HepG2 (cell line): ENCODE data around the gene CLASRP. TPM values are rescaled to one million over a fixed set of nuclear protein-coding genes. Genes with fewer than 3 reads are reported as not detected.
A peak's percentile ranks its signal among the peaks of the same experiment; 100 is the strongest.

Source experiments
- GABPA ChIP-seq, 2 experiments: IDR thresholded peaks; 2 replicates each; pipeline ENCODE4 v1.6.1; 2011 to 2016; ENCODE audit warnings: low read depth in 2 of 2, low read length in 1 of 2, missing biosample characterization in 1 of 2, missing genetic modification characterization in 1 of 2
- IRF2 ChIP-seq: IDR thresholded peaks from 2 replicates; pipeline ENCODE4 v1.6.1; 2018; ENCODE audit warnings: missing genetic modification reagents, missing compliant biosample characterization
- SMC3 ChIP-seq: IDR thresholded peaks from 2 replicates; pipeline ENCODE4 v1.6.1; 2011; ENCODE audit warnings: low read length, improper control_type of control experiment
- SOX13 ChIP-seq, 3 experiments: fragments of 450-650 bp in 1 of 3; sonication (generic) in 1 of 3; formaldehyde crosslinking in 1 of 3; IDR thresholded peaks in 2 of 3; conservative IDR thresholded peaks in 1 of 3; 2 replicates each; pipeline versions ENCODE4 v1.5.0 to v1.6.1; 2016 to 2020; ENCODE audit warnings: antibody characterized with exemption in 1 of 3, mild to moderate bottlenecking in 1 of 3, missing compliant biosample characterization in 1 of 3, missing genetic modification reagents in 1 of 3, moderate library complexity in 1 of 3
- SOX6 ChIP-seq, 2 experiments: fragments of 450-650 bp in 1 of 2; sonication (generic) in 1 of 2; formaldehyde crosslinking in 1 of 2; IDR thresholded peaks; 2 replicates each; pipeline versions ENCODE4 v1.4.0 to v1.6.1; 2017 to 2020; ENCODE audit warnings: antibody characterized with exemption in 1 of 2, mild to moderate bottlenecking in 1 of 2, missing genetic modification reagents in 1 of 2
- THAP11 ChIP-seq: IDR thresholded peaks from 2 replicates; pipeline ENCODE4 v1.6.1; 2016; ENCODE audit warnings: missing biosample characterization, missing genetic modification reagents
- ZMYM3 ChIP-seq: sonication (generic); formaldehyde crosslinking; IDR thresholded peaks from 2 replicates; pipeline ENCODE4 v1.5.1; 2020; ENCODE audit warnings: mild to moderate bottlenecking, missing genetic modification reagents
- ZNF660 ChIP-seq: sonication (generic); formaldehyde crosslinking; IDR thresholded peaks from 2 replicates; pipeline ENCODE4 v1.5.1; 2020; ENCODE audit warnings: mild to moderate bottlenecking, low read depth, missing genetic modification reagents, borderline replicate concordance
- polyA plus RNA-seq, 8 experiments: library from polyadenylated mRNA; depleted of rRNA in 3 of 8; stranded (reverse) in 7 of 8; unstranded in 1 of 8; fragments of >200 nt; fragmentation: Illumina TruSeq in 4 of 8; extraction: Trizol in 4 of 8; gene quantifications; 2 replicates each; pipeline versions ENCODE4 v1.2.1 to v1.2.3, GENCODE V29; 2011 to 2016; ENCODE audit warnings: low read depth in 4 of 8, missing spikeins in 1 of 8, mixed read lengths in 1 of 8; ENCODE audit not compliant: insufficient read depth in 1 of 8
- total RNA-seq, 5 experiments: library from RNA; depleted of rRNA; stranded (reverse); fragments of >200 nt; fragmentation: Illumina TruSeq; extraction: Trizol; gene quantifications; 2 replicates each; pipeline ENCODE4 v1.2.3, GENCODE V29; 2016; ENCODE audit warnings: low read depth in 1 of 5
- TF ChIP-seq, protein P1 (sequence below): sonication (generic); formaldehyde crosslinking; IDR thresholded peaks from 2 replicates; pipeline ENCODE4 v1.4.0; 2020; ENCODE audit warnings: missing genetic modification reagents, borderline replicate concordance
- TF ChIP-seq, protein P2 (sequence below): sonication (generic); formaldehyde crosslinking; IDR thresholded peaks from 2 replicates; pipeline ENCODE4 v1.9.0; 2022; ENCODE audit warnings: low read depth, missing genetic modification reagents
- TF ChIP-seq, protein P3 (sequence below): sonication (generic); formaldehyde crosslinking; IDR thresholded peaks from 2 replicates; pipeline ENCODE4 v1.8.0; 2022; ENCODE audit warnings: mild to moderate bottlenecking, missing genetic modification reagents
- TF ChIP-seq, protein P4 (sequence below): sonication (generic); formaldehyde crosslinking; IDR thresholded peaks from 2 replicates; pipeline ENCODE4 v1.4.0; 2020; ENCODE audit warnings: missing genetic modification reagents
- TF ChIP-seq, protein P5 (sequence below): fragments of 450-650 bp; IDR thresholded peaks from 2 replicates; pipeline ENCODE4 v1.6.1; 2017

CLASRP gene
- total and polyA plus RNA-seq, 2 of the 13 experiments (the other 11 are each of a cell fraction or from before 2014, with no cell fraction given) = 32.0 to 51.4 TPM

DNA sequence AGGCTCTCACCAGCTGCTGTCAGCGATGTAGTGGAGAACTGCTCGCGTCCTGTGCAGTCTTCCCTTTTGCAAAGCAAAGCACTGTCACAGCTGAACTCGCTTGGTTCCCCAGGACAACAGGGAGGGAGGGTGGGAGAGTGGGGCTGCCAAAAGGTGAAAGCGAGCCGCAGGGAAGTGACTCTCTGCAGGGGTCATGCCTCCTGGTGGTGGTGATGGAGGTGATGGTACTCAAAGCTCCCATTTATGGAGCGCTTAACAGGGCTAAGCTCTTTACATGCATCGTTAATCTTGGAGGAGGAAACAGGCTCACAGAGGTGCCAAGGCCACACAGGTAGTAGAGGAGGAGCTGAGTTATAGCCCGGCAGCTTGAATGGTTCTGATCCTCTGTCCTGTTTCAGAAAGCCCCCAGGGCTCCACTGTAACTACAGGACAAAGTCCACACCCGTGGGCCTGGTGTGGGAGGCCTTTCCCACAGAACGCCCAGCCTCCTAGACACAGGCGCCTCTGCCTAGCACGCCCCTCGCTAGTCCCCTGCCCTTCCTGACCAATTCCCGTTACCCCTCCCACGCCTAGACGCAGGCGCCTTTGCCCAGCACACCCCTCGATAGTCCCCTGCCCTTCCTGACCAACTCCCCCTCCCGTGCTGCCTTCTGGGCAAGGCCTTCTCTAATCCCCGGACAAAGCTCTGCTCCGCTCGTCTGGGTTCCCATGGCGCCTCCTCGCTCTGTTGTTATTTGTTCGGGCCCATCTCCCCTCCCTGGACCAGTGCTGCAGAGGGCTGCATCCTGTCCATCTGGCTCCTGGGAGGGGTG, 64.9 kb downstream of the CLASRP start (continued):
- TF ChIP-seq, protein P1, sequence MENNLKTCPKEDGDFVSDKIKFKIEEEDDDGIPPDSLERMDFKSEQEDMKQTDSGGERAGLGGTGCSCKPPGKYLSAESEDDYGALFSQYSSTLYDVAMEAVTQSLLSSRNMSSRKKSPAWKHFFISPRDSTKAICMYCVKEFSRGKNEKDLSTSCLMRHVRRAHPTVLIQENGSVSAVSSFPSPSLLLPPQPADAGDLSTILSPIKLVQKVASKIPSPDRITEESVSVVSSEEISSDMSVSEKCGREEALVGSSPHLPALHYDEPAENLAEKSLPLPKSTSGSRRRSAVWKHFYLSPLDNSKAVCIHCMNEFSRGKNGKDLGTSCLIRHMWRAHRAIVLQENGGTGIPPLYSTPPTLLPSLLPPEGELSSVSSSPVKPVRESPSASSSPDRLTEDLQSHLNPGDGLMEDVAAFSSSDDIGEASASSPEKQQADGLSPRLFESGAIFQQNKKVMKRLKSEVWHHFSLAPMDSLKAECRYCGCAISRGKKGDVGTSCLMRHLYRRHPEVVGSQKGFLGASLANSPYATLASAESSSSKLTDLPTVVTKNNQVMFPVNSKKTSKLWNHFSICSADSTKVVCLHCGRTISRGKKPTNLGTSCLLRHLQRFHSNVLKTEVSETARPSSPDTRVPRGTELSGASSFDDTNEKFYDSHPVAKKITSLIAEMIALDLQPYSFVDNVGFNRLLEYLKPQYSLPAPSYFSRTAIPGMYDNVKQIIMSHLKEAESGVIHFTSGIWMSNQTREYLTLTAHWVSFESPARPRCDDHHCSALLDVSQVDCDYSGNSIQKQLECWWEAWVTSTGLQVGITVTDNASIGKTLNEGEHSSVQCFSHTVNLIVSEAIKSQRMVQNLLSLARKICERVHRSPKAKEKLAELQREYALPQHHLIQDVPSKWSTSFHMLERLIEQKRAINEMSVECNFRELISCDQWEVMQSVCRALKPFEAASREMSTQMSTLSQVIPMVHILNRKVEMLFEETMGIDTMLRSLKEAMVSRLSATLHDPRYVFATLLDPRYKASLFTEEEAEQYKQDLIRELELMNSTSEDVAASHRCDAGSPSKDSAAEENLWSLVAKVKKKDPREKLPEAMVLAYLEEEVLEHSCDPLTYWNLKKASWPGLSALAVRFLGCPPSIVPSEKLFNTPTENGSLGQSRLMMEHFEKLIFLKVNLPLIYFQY (CRISPR knock-in tag) = no peak
- TF ChIP-seq ZNF660 (CRISPR knock-in tag) (no peak), GABPA (IDR thresholded peaks at IDR 0.05; ENCODE audit: low read depth, low read length) (no peak), GABPA (CRISPR knock-in tag; IDR thresholded peaks at IDR 0.05; ENCODE audit: low read depth) (0 out of 2 replicates have a peak, but pooled peaks have one; percentile 17), SOX6 (IDR thresholded peaks at IDR 0.05) (no peak), SOX6 (CRISPR knock-in tag; IDR thresholded peaks at IDR 0.05) (peak; percentile 65), SOX13 (IDR thresholded peaks at IDR 0.05) (no peak), SOX13 (CRISPR knock-in tag; conservative IDR thresholded peaks at IDR 0.05 in 1 of 2, IDR thresholded peaks at IDR 0.05 in 1 of 2) (peak in 1 of 2 experiments; percentile 28; a peak in 1 of 4 replicates), SMC3 (peak; percentile 32; the same call in 1 of the 2 replicates), IRF2 (0 out of 2 replicates have a peak, but pooled peaks have one; percentile 41), THAP11 (peak; percentile 39; the same call in 1 of the 2 replicates), ZMYM3 (CRISPR knock-in tag) (peak; percentile 50; the same call in 1 of the 2 replicates)
- TF ChIP-seq, protein P2, sequence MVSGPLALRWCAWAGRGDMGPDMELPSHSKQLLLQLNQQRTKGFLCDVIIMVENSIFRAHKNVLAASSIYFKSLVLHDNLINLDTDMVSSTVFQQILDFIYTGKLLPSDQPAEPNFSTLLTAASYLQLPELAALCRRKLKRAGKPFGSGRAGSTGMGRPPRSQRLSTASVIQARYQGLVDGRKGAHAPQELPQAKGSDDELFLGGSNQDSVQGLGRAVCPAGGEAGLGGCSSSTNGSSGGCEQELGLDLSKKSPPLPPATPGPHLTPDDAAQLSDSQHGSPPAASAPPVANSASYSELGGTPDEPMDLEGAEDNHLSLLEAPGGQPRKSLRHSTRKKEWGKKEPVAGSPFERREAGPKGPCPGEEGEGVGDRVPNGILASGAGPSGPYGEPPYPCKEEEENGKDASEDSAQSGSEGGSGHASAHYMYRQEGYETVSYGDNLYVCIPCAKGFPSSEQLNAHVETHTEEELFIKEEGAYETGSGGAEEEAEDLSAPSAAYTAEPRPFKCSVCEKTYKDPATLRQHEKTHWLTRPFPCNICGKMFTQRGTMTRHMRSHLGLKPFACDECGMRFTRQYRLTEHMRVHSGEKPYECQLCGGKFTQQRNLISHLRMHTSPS (CRISPR knock-in tag) = 0 out of 2 replicates have a peak, but pooled peaks have one; percentile 50
- TF ChIP-seq, protein P3, sequence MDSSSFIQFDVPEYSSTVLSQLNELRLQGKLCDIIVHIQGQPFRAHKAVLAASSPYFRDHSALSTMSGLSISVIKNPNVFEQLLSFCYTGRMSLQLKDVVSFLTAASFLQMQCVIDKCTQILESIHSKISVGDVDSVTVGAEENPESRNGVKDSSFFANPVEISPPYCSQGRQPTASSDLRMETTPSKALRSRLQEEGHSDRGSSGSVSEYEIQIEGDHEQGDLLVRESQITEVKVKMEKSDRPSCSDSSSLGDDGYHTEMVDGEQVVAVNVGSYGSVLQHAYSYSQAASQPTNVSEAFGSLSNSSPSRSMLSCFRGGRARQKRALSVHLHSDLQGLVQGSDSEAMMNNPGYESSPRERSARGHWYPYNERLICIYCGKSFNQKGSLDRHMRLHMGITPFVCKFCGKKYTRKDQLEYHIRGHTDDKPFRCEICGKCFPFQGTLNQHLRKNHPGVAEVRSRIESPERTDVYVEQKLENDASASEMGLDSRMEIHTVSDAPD (CRISPR knock-in tag) = 0 out of 2 replicates have a peak, but pooled peaks have one; percentile 14
- TF ChIP-seq, protein P4, sequence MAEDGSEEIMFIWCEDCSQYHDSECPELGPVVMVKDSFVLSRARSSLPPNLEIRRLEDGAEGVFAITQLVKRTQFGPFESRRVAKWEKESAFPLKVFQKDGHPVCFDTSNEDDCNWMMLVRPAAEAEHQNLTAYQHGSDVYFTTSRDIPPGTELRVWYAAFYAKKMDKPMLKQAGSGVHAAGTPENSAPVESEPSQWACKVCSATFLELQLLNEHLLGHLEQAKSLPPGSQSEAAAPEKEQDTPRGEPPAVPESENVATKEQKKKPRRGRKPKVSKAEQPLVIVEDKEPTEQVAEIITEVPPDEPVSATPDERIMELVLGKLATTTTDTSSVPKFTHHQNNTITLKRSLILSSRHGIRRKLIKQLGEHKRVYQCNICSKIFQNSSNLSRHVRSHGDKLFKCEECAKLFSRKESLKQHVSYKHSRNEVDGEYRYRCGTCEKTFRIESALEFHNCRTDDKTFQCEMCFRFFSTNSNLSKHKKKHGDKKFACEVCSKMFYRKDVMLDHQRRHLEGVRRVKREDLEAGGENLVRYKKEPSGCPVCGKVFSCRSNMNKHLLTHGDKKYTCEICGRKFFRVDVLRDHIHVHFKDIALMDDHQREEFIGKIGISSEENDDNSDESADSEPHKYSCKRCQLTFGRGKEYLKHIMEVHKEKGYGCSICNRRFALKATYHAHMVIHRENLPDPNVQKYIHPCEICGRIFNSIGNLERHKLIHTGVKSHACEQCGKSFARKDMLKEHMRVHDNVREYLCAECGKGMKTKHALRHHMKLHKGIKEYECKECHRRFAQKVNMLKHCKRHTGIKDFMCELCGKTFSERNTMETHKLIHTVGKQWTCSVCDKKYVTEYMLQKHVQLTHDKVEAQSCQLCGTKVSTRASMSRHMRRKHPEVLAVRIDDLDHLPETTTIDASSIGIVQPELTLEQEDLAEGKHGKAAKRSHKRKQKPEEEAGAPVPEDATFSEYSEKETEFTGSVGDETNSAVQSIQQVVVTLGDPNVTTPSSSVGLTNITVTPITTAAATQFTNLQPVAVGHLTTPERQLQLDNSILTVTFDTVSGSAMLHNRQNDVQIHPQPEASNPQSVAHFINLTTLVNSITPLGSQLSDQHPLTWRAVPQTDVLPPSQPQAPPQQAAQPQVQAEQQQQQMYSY (CRISPR knock-in tag) = no peak
- TF ChIP-seq, protein P5, sequence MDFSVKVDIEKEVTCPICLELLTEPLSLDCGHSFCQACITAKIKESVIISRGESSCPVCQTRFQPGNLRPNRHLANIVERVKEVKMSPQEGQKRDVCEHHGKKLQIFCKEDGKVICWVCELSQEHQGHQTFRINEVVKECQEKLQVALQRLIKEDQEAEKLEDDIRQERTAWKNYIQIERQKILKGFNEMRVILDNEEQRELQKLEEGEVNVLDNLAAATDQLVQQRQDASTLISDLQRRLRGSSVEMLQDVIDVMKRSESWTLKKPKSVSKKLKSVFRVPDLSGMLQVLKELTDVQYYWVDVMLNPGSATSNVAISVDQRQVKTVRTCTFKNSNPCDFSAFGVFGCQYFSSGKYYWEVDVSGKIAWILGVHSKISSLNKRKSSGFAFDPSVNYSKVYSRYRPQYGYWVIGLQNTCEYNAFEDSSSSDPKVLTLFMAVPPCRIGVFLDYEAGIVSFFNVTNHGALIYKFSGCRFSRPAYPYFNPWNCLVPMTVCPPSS = no peak
